ENCODE data around the gene KCNIP2. TPM values are rescaled to one million over a fixed set of nuclear protein-coding genes. Genes with fewer than 3 reads are reported as not detected.

The KCNIP2 gene
- total RNA-seq, 2 donors from 2014 or later = 1.8 to 13.5 TPM

GRCh38 chr10:101829561-101830315, 13.9 kb downstream of the KCNIP2 start:
- Histone ChIP-seq H3K4me3 (no peak overlapping the region), H3K27ac (peak overlapping the region in 3 of 4 donors; percentile 62 to 72 (median 71)), H3K9me3 (no peaks in the 10 kb centered on the region), H3K4me1 (peaks cover 27% of the 10 kb centered on the region), H3K36me3 (replicated peaks in 1 of 2; ENCODE audit: insufficient read depth in 1 of 2, low read depth in 2 of 2) (no peaks in the 10 kb centered on the region), H3K27me3 (no peaks in the 10 kb centered on the region)
- ATAC-seq (no peak), DNase-seq (peak; percentile 38 to 70 (median 52))
- TF ChIP-seq CTCF (IDR thresholded peaks at IDR 0.05) (no peak), POLR2A (IDR thresholded peaks at IDR 0.05) (no peak)
- WGBS, 2 donors = 26 to 35% methylated on average over 11 to 29 of the region's 31 CpGs
- intact Hi-C loops (cut with DNase I) = loop anchor here (10.0 kb wide), 1 partner anchor 185 kb away; no protein-coding TSS in a partner anchor

- peak in 2 of 4 donors; percentile 10 to 31 for DNase-seq
- no peaks in the 10 kb centered on the region for H3K36me3 ChIP-seq (replicated peaks in 1 of 2; ENCODE audit: insufficient read depth in 1 of 2, low read depth in 2 of 2)
- no peak overlapping the region for H3K4me3 ChIP-seq
- intact Hi-C loops (cut with DNase I) = no loop called here
- 62 to 64% methylated on average over 38 to 39 of the region's 39 CpGs for WGBS, 2 donors
- peaks cover 27% of the 10 kb centered on the region for H3K4me1 ChIP-seq
- no peaks in the 10 kb centered on the region for H3K9me3 ChIP-seq
- no peak for TF ChIP-seq POLR2A (IDR thresholded peaks at IDR 0.05)
- TF ChIP-seq CTCF (IDR thresholded peaks at IDR 0.05) = no peak
- H3K27me3 ChIP-seq = no peaks in the 10 kb centered on the region
- no peak overlapping the region for H3K27ac ChIP-seq
- no peak for ATAC-seq
These were observed 14.6 kb downstream of the KCNIP2 start for GRCh38 chr10:101828766-101829551.

GRCh38 chr10:101827919-101828600, 15.5 kb downstream of the KCNIP2 start:
- Histone ChIP-seq H3K27me3 (no peaks in the 10 kb centered on the region), H3K27ac (no peak overlapping the region)
- DNase-seq = no peak

GRCh38 chr10:101826852-101827434, 16.7 kb downstream of the KCNIP2 start:
- 82 to 83% methylated on average over 5 of the region's 5 CpGs for WGBS, 2 donors
- ATAC-seq (no peak), DNase-seq (no peak)
- Histone ChIP-seq H3K36me3 (replicated peaks in 1 of 2; ENCODE audit: insufficient read depth in 1 of 2, low read depth in 2 of 2) (no peaks in the 10 kb centered on the region), H3K4me1 (peaks cover 17% of the 10 kb centered on the region), H3K9me3 (no peaks in the 10 kb centered on the region), H3K4me3 (no peak overlapping the region), H3K27me3 (no peaks in the 10 kb centered on the region), H3K27ac (no peak overlapping the region)
- intact Hi-C loops (cut with DNase I) = no loop called here
- TF ChIP-seq CTCF (IDR thresholded peaks at IDR 0.05) (no peak), POLR2A (IDR thresholded peaks at IDR 0.05) (no peak)

More at GRCh38 chr10:101827919-101828600, 15.5 kb downstream of the KCNIP2 start:
- Histone ChIP-seq H3K36me3 (replicated peaks in 1 of 2; ENCODE audit: insufficient read depth in 1 of 2, low read depth in 2 of 2) (no peaks in the 10 kb centered on the region), H3K4me1 (peaks cover 27% of the 10 kb centered on the region), H3K9me3 (no peaks in the 10 kb centered on the region), H3K4me3 (no peak overlapping the region)
- intact Hi-C loops (cut with DNase I) = no loop called here
- no peak for ATAC-seq
- TF ChIP-seq POLR2A (IDR thresholded peaks at IDR 0.05) (no peak), CTCF (IDR thresholded peaks at IDR 0.05) (no peak)
- 86 to 88% methylated on average over 10 of the region's 10 CpGs for WGBS, 2 donors
